Naive thymus-derived CD4-positive, alpha-beta T cell (primary cell): Measurements from ENCODE around the gene MMP8. TPM values are rescaled to one million over a fixed set of nuclear protein-coding genes. Genes with fewer than 3 reads are reported as not detected.

ENCODE experiments used
- ATAC-seq: fragments of 150-1000 bp; cut with Tn5 transposase; 2 replicates; pipeline ENCODE4 v1.10.0; 2021; ENCODE audit warnings: mild to moderate bottlenecking, moderate library complexity
- CTCF ChIA-PET: fragments of 350-600 bp; sonication (Branson Sonifier 250); formaldehyde crosslinking; loops from one replicate; lab custom pipeline; 2021; ENCODE audit warnings: antibody characterized with exemption; lab: Charles Lee
- POLR2A ChIA-PET: fragments of 350-600 bp; sonication (Branson Sonifier 250); formaldehyde crosslinking; loops from one replicate; lab custom pipeline; 2021; ENCODE audit warnings: antibody characterized with exemption, inconsistent platforms; lab: Charles Lee
- DNase-seq, 9 donors: peaks; one replicate each; pipeline versions ENCODE4 v3.0.0 to v3.0.0-alpha.2; 2020 to 2022; ENCODE audit warnings: mixed read lengths in 1 of 9
- H3K27ac ChIP-seq: one replicate; pipeline ENCODE4 v1.7.0; 2013; ENCODE audit warnings: mild to moderate bottlenecking, low read depth, low read length, moderate library complexity
- H3K27me3 ChIP-seq, 2 donors: one replicate each; pipeline ENCODE4 v1.7.0; 2013; ENCODE audit warnings: low read length in 2 of 2, mild to moderate bottlenecking in 2 of 2, moderate library complexity in 2 of 2; ENCODE audit not compliant: control insufficient read depth in 2 of 2, insufficient read depth in 2 of 2
- H3K36me3 ChIP-seq, 3 experiments: 1 replicate in 2 of 3; 2 replicates in 1 of 3; pipeline ENCODE4 v1.7.0; 2013; ENCODE audit warnings: low read length in 3 of 3, mild to moderate bottlenecking in 3 of 3, moderate library complexity in 1 of 3; ENCODE audit not compliant: insufficient read depth in 3 of 3, control insufficient read depth in 2 of 3
- H3K4me1 ChIP-seq, 2 donors: one replicate each; pipeline ENCODE4 v1.7.0; 2013; ENCODE audit warnings: low read length in 2 of 2, mild to moderate bottlenecking in 2 of 2, moderate library complexity in 1 of 2; ENCODE audit not compliant: control insufficient read depth in 2 of 2, insufficient read depth in 2 of 2
- H3K4me3 ChIP-seq: 2 replicates; pipeline ENCODE4 v1.7.0; 2013; ENCODE audit warnings: mild to moderate bottlenecking, low read length
- H3K9me3 ChIP-seq, 3 experiments: 1 replicate in 2 of 3; 2 replicates in 1 of 3; pipeline ENCODE4 v1.7.0; 2013; ENCODE audit warnings: low read length in 3 of 3; ENCODE audit not compliant: control insufficient read depth in 2 of 3
- H3K27ac Mint-ChIP-seq, 9 donors: one replicate each; pipeline ENCODE4 v1.8.0; 2020 to 2022; ENCODE audit warnings: mixed read lengths in 9 of 9, mild to moderate bottlenecking in 8 of 9, moderate library complexity in 5 of 9, inconsistent platforms in 2 of 9
- H3K27me3 Mint-ChIP-seq, 5 donors: one replicate each; pipeline ENCODE4 v1.8.0; 2021 to 2022; ENCODE audit warnings: mixed read lengths in 5 of 5, mild to moderate bottlenecking in 1 of 5
- H3K36me3 Mint-ChIP-seq, 5 donors: one replicate each; pipeline ENCODE4 v1.8.0; 2020 to 2022; ENCODE audit warnings: mixed read lengths in 5 of 5, mild to moderate bottlenecking in 3 of 5, inconsistent platforms in 1 of 5
- H3K4me1 Mint-ChIP-seq, 7 donors: one replicate each; pipeline ENCODE4 v1.8.0; 2020 to 2022; ENCODE audit warnings: mixed read lengths in 7 of 7, mild to moderate bottlenecking in 3 of 7, inconsistent platforms in 1 of 7
- H3K4me3 Mint-ChIP-seq, 10 donors: one replicate each; pipeline ENCODE4 v1.8.0; 2020 to 2022; ENCODE audit warnings: mild to moderate bottlenecking in 10 of 10, mixed read lengths in 10 of 10, moderate library complexity in 6 of 10, inconsistent platforms in 2 of 10
- H3K9me3 Mint-ChIP-seq, 11 donors: one replicate each; pipeline ENCODE4 v1.8.0; 2020 to 2022; ENCODE audit warnings: mixed read lengths in 11 of 11, mild to moderate bottlenecking in 4 of 11, inconsistent platforms in 1 of 11, moderate library complexity in 1 of 11
- intact Hi-C, 2 donors: fragments of 100-400 bp; cut with micrococcal nuclease; formaldehyde crosslinking; loops; one replicate each; pipeline ENCODE4 v1.15.1; 2023
- polyA plus RNA-seq, 2 donors: library from polyadenylated mRNA; unstranded; fragments of 300-500 nt; fragmentation: Illumina TruSeq; gene quantifications; one replicate each; pipeline ENCODE4 v1.2.3, GENCODE V29; 2021
- total RNA-seq, 6 experiments: library from RNA in 5 of 6; stranded (reverse) in 5 of 6; gene quantifications; 1 replicate in 5 of 6; 2 replicates in 1 of 6; pipeline ENCODE4 v1.2.3 and lab custom pipeline; 2021 to 2026

MMP8 gene
- total and polyA plus RNA-seq, 7 experiments from 2014 or later: not detected

- peak; percentile 63 for ATAC-seq
Measured at GRCh38 chr11:102722821-102723220, 1.9 kb downstream of the MMP8 start.

GRCh38 chr11:102719620-102720277, 5.0 kb downstream of the MMP8 start:
- ATAC-seq: no peak
- Histone ChIP-seq H3K36me3 (no peaks in the 10 kb centered on the region), H3K4me1 (no peaks in the 10 kb centered on the region), H3K9me3 (no peaks in the 10 kb centered on the region), H3K27me3 (no peaks in the 10 kb centered on the region), H3K27ac (no peak overlapping the region), H3K4me3 (no peak overlapping the region)
- DNase-seq: no peak
- Mint-ChIP-seq H3K9me3 (peaks cover 0 to 7% (median 0%) of the 10 kb centered on the region in 11 donors), H3K27ac (no peak overlapping the region), H3K27me3 (peaks cover 7 to 30% (median 14%) of the 10 kb centered on the region in 5 donors), H3K4me3 (no peak overlapping the region), H3K4me1 (no peaks in the 10 kb centered on the region), H3K36me3 (no peaks in the 10 kb centered on the region)
- POLR2A ChIA-PET: no interaction called here
- intact Hi-C loops: no loop called here
- CTCF ChIA-PET: interaction anchor here (0.7 kb wide), 1 partner anchor 558 kb away, joined by 3 read pairs; no protein-coding TSS in a partner anchor

More at GRCh38 chr11:102722821-102723220, 1.9 kb downstream of the MMP8 start:
- H3K9me3 ChIP-seq: no peaks in the 10 kb centered on the region
- H3K4me3 ChIP-seq: no peak overlapping the region
- no peaks in the 10 kb centered on the region for H3K36me3 ChIP-seq
- DNase-seq: no peak
- intact Hi-C loops: no loop called here
- Mint-ChIP-seq H3K9me3 (peaks cover 0 to 7% (median 0%) of the 10 kb centered on the region in 11 donors), H3K36me3 (no peaks in the 10 kb centered on the region), H3K27me3 (peaks cover 5 to 19% (median 9%) of the 10 kb centered on the region in 5 donors), H3K4me1 (peaks cover 0 to 4% (median 0%) of the 10 kb centered on the region in 7 donors), H3K4me3 (no peak overlapping the region), H3K27ac (no peak overlapping the region)
- H3K27me3 ChIP-seq: no peaks in the 10 kb centered on the region
- H3K27ac ChIP-seq: no peak overlapping the region
- ChIA-PET CTCF (no interaction called here), POLR2A (no interaction called here)
- no peaks in the 10 kb centered on the region for H3K4me1 ChIP-seq

- Histone ChIP-seq H3K27ac (no peak overlapping the region), H3K4me3 (no peak overlapping the region), H3K36me3 (no peaks in the 10 kb centered on the region), H3K4me1 (no peaks in the 10 kb centered on the region), H3K27me3 (no peaks in the 10 kb centered on the region), H3K9me3 (no peaks in the 10 kb centered on the region)
- DNase-seq (no peak), ATAC-seq (no peak)
- Mint-ChIP-seq H3K9me3 (peaks cover 0 to 7% (median 0%) of the 10 kb centered on the region in 11 donors), H3K4me1 (no peaks in the 10 kb centered on the region), H3K36me3 (no peaks in the 10 kb centered on the region), H3K27ac (no peak overlapping the region), H3K27me3 (peaks cover 18 to 33% (median 24%) of the 10 kb centered on the region in 5 donors), H3K4me3 (no peak overlapping the region)
- ChIA-PET POLR2A (no interaction called here), CTCF (no interaction called here)
- intact Hi-C loops: no loop called here
Measured at GRCh38 chr11:102717280-102717679, 7.5 kb downstream of the MMP8 start.

GRCh38 chr11:102716527-102716926, 8.2 kb downstream of the MMP8 start:
- Mint-ChIP-seq H3K4me1 (peaks cover 0 to 3% (median 0%) of the 10 kb centered on the region in 7 donors), H3K9me3 (peaks cover 0 to 5% (median 0%) of the 10 kb centered on the region in 11 donors), H3K27me3 (peaks cover 16 to 38% (median 26%) of the 10 kb centered on the region in 5 donors), H3K27ac (no peak overlapping the region), H3K36me3 (no peaks in the 10 kb centered on the region), H3K4me3 (no peak overlapping the region)
- Histone ChIP-seq H3K4me1 (no peaks in the 10 kb centered on the region), H3K4me3 (no peak overlapping the region), H3K27ac (no peak overlapping the region), H3K36me3 (no peaks in the 10 kb centered on the region), H3K27me3 (no peaks in the 10 kb centered on the region), H3K9me3 (no peaks in the 10 kb centered on the region)
- intact Hi-C loops: no loop called here
- no peak for ATAC-seq
- ChIA-PET CTCF (no interaction called here), POLR2A (no interaction called here)
- no peak for DNase-seq

- POLR2A ChIA-PET: no interaction called here
- H3K27ac Mint-ChIP-seq: no peak overlapping the region
- no peaks in the 10 kb centered on the region for H3K4me1 ChIP-seq
- no peaks in the 10 kb centered on the region for H3K36me3 Mint-ChIP-seq
- ATAC-seq (peak; percentile 65), DNase-seq (no peak)
- H3K9me3 Mint-ChIP-seq: peaks cover 0 to 2% (median 0%) of the 10 kb centered on the region in 11 donors
- H3K36me3 ChIP-seq: no peaks in the 10 kb centered on the region
- H3K4me3 Mint-ChIP-seq: no peak overlapping the region
- no peak overlapping the region for H3K4me3 ChIP-seq
- H3K27ac ChIP-seq: no peak overlapping the region
- H3K27me3 ChIP-seq: no peaks in the 10 kb centered on the region
- intact Hi-C loops: no loop called here
- CTCF ChIA-PET: no interaction called here
- H3K27me3 Mint-ChIP-seq: peaks cover 6 to 45% (median 29%) of the 10 kb centered on the region in 5 donors
- H3K9me3 ChIP-seq: no peaks in the 10 kb centered on the region
- peaks cover 0 to 7% (median 0%) of the 10 kb centered on the region in 7 donors for H3K4me1 Mint-ChIP-seq
Measured at GRCh38 chr11:102712137-102712536, 12.6 kb downstream of the MMP8 start.

GRCh38 chr11:102709201-102709945, 15.4 kb downstream of the MMP8 start:
- no peaks in the 10 kb centered on the region for H3K9me3 ChIP-seq
- H3K36me3 ChIP-seq: no peaks in the 10 kb centered on the region
- ChIA-PET CTCF (no interaction called here), POLR2A (no interaction called here)
- ATAC-seq: peak; percentile 52
- no peak for DNase-seq
- Mint-ChIP-seq H3K9me3 (peaks cover 0 to 2% (median 0%) of the 10 kb centered on the region in 11 donors), H3K4me3 (no peak overlapping the region), H3K36me3 (no peaks in the 10 kb centered on the region), H3K27me3 (peaks cover 9 to 34% (median 23%) of the 10 kb centered on the region in 5 donors), H3K4me1 (peaks cover 0 to 7% (median 0%) of the 10 kb centered on the region in 7 donors), H3K27ac (no peak overlapping the region)
- intact Hi-C loops: no loop called here
- H3K27ac ChIP-seq: no peak overlapping the region
- no peaks in the 10 kb centered on the region for H3K4me1 ChIP-seq
- H3K4me3 ChIP-seq: no peak overlapping the region
- no peaks in the 10 kb centered on the region for H3K27me3 ChIP-seq
